Activated T-cell treated with anti-CD3 and anti-CD28 coated beads for 1 hour (primary cell): Measurements from ENCODE around the gene TAAR5.
"Not testable (repeated sequence)": the region's sequence is repeated elsewhere in the genome, so short reads cannot be mapped to it uniquely, and the experiment has no call there.

Source experiments
- DNase-seq: peaks from one replicate; pipeline ENCODE4 v3.0.0-alpha.2; 2020; ENCODE audit warnings: low read depth

Gene TAAR5

GRCh38 chr6:132570221-132570777 lies 19.2 kb downstream of the TAAR5 start, which contains the start of gene TAAR6:
TAAR6 (plus strand) TSS chr6:132570322; CDS start chr6:132570322, 0 bp downstream.
- DNase-seq = no peak

- DNase-seq = no peak
Measured at GRCh38 chr6:132569170-132569569, 20.4 kb downstream of the TAAR5 start.

GRCh38 chr6:132568611-132569010 lies 20.9 kb downstream of the TAAR5 start:
- no peak for DNase-seq

DNA sequence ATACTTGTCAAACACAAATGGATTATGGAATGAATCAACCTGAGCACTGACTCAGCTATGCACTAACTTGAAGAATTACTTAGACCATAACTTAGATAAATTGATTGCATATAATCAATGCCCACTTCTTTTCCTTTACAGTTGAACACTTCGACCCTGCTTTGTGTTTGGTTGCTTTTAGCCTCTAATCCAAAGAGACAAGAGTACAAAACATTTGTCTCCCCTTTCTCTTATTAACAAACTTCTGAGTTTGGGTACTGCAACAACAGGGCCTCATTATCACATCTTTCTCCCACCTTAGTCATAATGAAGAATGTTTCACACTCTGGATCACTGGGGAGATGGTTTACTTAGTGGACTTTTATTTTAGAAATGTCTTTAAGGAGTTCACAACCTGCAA lies 22.0 kb downstream of the TAAR5 start:
- DNase-seq = no peak

- no peak for DNase-seq
Measured at GRCh38 chr6:132566404-132566803, 23.1 kb downstream of the TAAR5 start.

- not testable (repeated sequence) for DNase-seq
Measured at GRCh38 chr6:132560087-132560486, 29.5 kb downstream of the TAAR5 start.

DNA sequence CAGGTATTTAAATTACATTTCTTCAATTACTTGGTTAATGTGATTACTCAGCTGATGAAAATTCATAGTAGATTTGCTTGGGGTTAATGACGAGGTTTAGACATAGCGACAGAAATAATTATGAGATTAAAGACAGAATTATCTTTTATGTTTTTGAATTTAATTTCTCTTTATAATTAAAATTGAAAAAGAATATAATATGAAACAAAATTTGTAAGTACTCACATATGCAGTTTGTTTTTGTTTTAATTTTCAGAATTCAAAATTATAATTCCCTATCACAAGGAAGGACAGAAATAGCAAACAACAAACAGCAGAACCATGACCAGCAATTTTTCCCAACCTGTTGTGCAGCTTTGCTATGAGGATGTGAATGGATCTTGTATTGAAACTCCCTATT lies 37.2 kb downstream of the TAAR5 start, which contains the start of gene TAAR8:
Gene TAAR8 (plus strand): TSS at position 301 of the 400 bp plus-strand sequence. CDS start 21 bp downstream, at position 322.
- DNase-seq = no peak

DNA sequence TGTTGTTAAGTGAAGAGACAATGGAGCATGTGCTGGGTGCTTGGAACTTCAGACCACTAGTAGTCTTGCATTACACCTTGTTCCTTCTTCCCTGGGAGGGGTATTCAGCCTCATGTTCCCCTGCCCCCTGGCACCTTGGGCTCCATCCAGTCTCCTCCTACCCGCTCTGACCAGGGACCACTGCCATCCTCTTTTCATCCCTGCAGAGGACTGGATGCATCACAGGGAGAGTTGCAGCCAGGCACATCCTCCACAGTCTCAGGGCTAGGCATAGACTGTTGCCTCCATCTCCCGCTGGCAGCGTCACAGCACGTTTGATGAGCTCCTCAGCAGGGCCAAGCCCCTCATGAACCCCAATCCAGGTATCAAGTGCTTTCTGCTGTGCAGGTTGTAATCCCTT lies 38.3 kb downstream of the TAAR5 start:
- DNase-seq = no peak

- no peak for DNase-seq
Measured at GRCh38 chr6:132548746-132549463, 40.6 kb downstream of the TAAR5 start.

DNA sequence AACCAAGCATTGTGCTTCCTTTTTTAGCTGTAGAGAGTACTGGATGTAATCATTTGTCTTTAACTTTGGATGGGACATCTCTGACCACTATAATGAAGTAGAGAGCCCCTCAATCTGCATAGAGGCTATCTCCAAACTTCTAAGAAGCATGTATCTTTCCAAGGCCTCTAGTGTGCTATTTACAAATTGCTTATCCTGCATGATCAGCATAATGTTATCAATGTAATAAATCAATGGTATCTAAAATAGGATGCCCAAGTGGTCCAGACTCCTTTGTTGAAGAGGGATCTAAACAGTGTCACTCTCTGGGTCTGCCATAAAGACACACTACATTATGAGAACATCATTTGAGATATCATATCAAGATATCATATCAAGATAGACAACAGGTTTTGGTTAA lies 44.7 kb downstream of the TAAR5 start:
- no peak for DNase-seq
